WTC11 (cell line): ENCODE data around the gene ZDHHC19. TPM values are rescaled to one million over a fixed set of nuclear protein-coding genes. Genes with fewer than 3 reads are reported as not detected.
A peak's percentile ranks its signal among the peaks of the same experiment; 100 is the strongest.

Source experiments
- ATAC-seq: fragments of 200-7000 bp; cut with Tn5 transposase; 2 replicates; pipeline ENCODE4 v1.10.0; 2021; ENCODE audit warnings: mild to moderate bottlenecking, moderate library complexity
- CTCF ChIA-PET: fragments of 300-600 bp; sonication (Branson Sonifier 250); formaldehyde crosslinking; loops from one replicate; lab custom pipeline; 2021; ENCODE audit warnings: antibody characterized with exemption; lab: Charles Lee
- POLR2A ChIA-PET: fragments of 350-600 bp; sonication (Branson Sonifier 250); formaldehyde crosslinking; loops from one replicate; lab custom pipeline; 2021; ENCODE audit warnings: antibody characterized with exemption; lab: Charles Lee
- DNase-seq: peaks from one replicate; pipeline ENCODE4 v3.0.0; 2021; ENCODE audit warnings: low spot score
- H3K27ac Mint-ChIP-seq: 2 replicates; pipeline ENCODE4 v1.8.0; 2021; ENCODE audit warnings: mixed read lengths
- H3K27me3 Mint-ChIP-seq: 2 replicates; pipeline ENCODE4 v1.8.0; 2021; ENCODE audit warnings: low read depth, mild to moderate bottlenecking, moderate library complexity, mixed read lengths
- H3K36me3 Mint-ChIP-seq: 2 replicates; pipeline ENCODE4 v1.8.0; 2021; ENCODE audit warnings: mixed read lengths
- H3K4me1 Mint-ChIP-seq: 2 replicates; pipeline ENCODE4 v1.8.0; 2022; ENCODE audit warnings: mixed read lengths
- H3K4me3 Mint-ChIP-seq: 2 replicates; pipeline ENCODE4 v1.8.0; 2021; ENCODE audit warnings: mild to moderate bottlenecking, moderate library complexity, mixed read lengths
- H3K9me3 Mint-ChIP-seq: 2 replicates; pipeline ENCODE4 v1.8.0; 2021; ENCODE audit warnings: mixed read lengths
- ELF4 ChIP-seq: sonication (generic); formaldehyde crosslinking; IDR thresholded peaks from 2 replicates; pipeline ENCODE4 v1.8.1; 2022; ENCODE audit warnings: low read depth, mild to moderate bottlenecking, moderate library complexity, missing genetic modification reagents
- MXD4 ChIP-seq: fragments of 250-450 bp; sonication (Bioruptor Pico); IDR thresholded peaks from 2 replicates; pipeline ENCODE4 v1.8.0; 2021; ENCODE audit warnings: mild to moderate bottlenecking, moderate library complexity, borderline replicate concordance
- PRRX2 ChIP-seq: fragments of 250-450 bp; sonication (Bioruptor Pico); IDR thresholded peaks from 2 replicates; pipeline ENCODE4 v1.8.0; 2021; ENCODE audit warnings: mild to moderate bottlenecking
- SMAD4 ChIP-seq: sonication (generic); formaldehyde crosslinking; IDR thresholded peaks from 2 replicates; pipeline ENCODE4 v1.8.0; 2022; ENCODE audit warnings: mild to moderate bottlenecking, missing genetic modification reagents
- SP1 ChIP-seq: sonication (generic); formaldehyde crosslinking; conservative IDR thresholded peaks from 2 replicates; pipeline ENCODE4 v1.8.1; 2022; ENCODE audit warnings: missing genetic modification reagents
- ZNF317 ChIP-seq: sonication (generic); formaldehyde crosslinking; IDR thresholded peaks from 2 replicates; pipeline ENCODE4 v1.8.1; 2023; ENCODE audit warnings: low read depth, mild to moderate bottlenecking, moderate library complexity, missing genetic modification reagents, borderline replicate concordance
- ZNF423 ChIP-seq: fragments of 250-450 bp; sonication (Bioruptor Pico); IDR thresholded peaks from 2 replicates; pipeline ENCODE4 v2.1.2; 2022; ENCODE audit warnings: mild to moderate bottlenecking, moderate library complexity
- total RNA-seq: library from RNA; stranded (reverse); gene quantifications from 3 replicates; pipeline ENCODE4 v1.2.3, GENCODE V29; 2021
- TF ChIP-seq, protein P1 (sequence below): fragments of 250-450 bp; sonication (Bioruptor Pico); IDR thresholded peaks from 2 replicates; pipeline ENCODE4 v1.8.0; 2021; ENCODE audit warnings: mild to moderate bottlenecking
- TF ChIP-seq, protein P2 (sequence below): sonication (generic); formaldehyde crosslinking; IDR thresholded peaks from 2 replicates; pipeline ENCODE4 v1.8.0; 2023; ENCODE audit warnings: missing genetic modification reagents, mild to moderate bottlenecking, borderline replicate concordance
- TF ChIP-seq, protein P3 (sequence below): fragments of 250-450 bp; sonication (Bioruptor Pico); IDR thresholded peaks from 2 replicates; pipeline ENCODE4 v1.9.0; 2021; ENCODE audit warnings: mild to moderate bottlenecking
- TF ChIP-seq, protein P4 (sequence below): sonication (generic); formaldehyde crosslinking; IDR thresholded peaks from 2 replicates; pipeline ENCODE4 v1.8.1; 2022; ENCODE audit warnings: mild to moderate bottlenecking, missing genetic modification reagents, moderate library complexity, borderline replicate concordance

ZDHHC19 gene
- total RNA-seq, 1 experiment from 2014 or later: 4.4 TPM

GRCh38 chr3:196216089-196216564, 4.9 kb upstream of the ZDHHC19 start, which contains the start of gene SLC51A:
SLC51A (plus strand) TSS chr3:196216534; CDS start chr3:196216713, 179 bp downstream.
- Mint-ChIP-seq H3K4me3 (peak within 1 kb of the TSS; percentile 70), H3K27ac (no peak within 1 kb of the TSS), H3K36me3 (no peaks in the 10 kb centered on the region), H3K27me3 (no peaks in the 10 kb centered on the region), H3K9me3 (no peaks in the 10 kb centered on the region), H3K4me1 (peaks cover 36% of the 10 kb centered on the region)
- ATAC-seq (peak; percentile 84), DNase-seq (peak; percentile 64)
- CTCF ChIA-PET: interaction anchor here (0.8 to 1.6 kb wide), 3 partner anchors 37 to 307 kb away, joined by 3 to 4 read pairs (median 3); no protein-coding TSS in a partner anchor
- TF ChIP-seq PRRX2 (no peak), SP1 (CRISPR knock-in tag) (0 out of 2 replicates have a peak, but pooled peaks have one; percentile 24)
- POLR2A ChIA-PET: no interaction called here

DNA sequence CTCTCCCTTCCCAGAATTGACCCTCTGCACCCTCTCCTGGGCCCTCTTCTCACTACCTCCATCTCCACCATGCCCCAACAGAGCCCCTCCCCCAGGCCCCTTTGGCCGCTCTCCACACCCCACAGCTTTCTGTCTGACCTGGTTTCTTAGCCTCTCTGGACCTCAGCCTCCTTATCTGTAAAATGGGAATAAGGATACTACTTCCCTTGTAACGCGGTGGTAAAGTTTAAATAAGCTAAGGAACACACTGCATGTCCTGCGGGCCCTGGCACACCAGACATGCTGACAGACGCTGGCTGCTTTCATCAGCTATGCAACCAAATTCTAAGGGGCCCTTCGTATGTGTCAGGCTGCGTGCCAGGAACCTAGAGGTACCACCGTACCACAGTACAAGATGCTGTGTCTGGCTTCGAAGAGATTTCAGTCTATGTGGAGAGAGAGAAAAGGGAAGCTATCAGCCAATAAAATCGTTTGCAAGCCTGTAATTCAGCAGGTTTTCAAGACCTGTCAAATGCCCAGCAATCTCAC, 4.4 kb upstream of the ZDHHC19 start:
- no peak for DNase-seq
- H3K4me1 Mint-ChIP-seq: peaks cover 39% of the 10 kb centered on the region
- ATAC-seq: no peak
- no peak overlapping the region for H3K27ac Mint-ChIP-seq
- H3K36me3 Mint-ChIP-seq: no peaks in the 10 kb centered on the region
- ChIA-PET POLR2A (no interaction called here), CTCF (interaction anchor here (0.8 to 1.6 kb wide), 2 partner anchors 12 to 307 kb away, joined by 3 to 4 read pairs; no protein-coding TSS in a partner anchor)
- H3K27me3 Mint-ChIP-seq: no peaks in the 10 kb centered on the region
- TF ChIP-seq, protein P1, sequence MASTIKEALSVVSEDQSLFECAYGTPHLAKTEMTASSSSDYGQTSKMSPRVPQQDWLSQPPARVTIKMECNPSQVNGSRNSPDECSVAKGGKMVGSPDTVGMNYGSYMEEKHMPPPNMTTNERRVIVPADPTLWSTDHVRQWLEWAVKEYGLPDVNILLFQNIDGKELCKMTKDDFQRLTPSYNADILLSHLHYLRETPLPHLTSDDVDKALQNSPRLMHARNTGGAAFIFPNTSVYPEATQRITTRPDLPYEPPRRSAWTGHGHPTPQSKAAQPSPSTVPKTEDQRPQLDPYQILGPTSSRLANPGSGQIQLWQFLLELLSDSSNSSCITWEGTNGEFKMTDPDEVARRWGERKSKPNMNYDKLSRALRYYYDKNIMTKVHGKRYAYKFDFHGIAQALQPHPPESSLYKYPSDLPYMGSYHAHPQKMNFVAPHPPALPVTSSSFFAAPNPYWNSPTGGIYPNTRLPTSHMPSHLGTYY (CRISPR knock-in tag): no peak
- TF ChIP-seq ELF4 (CRISPR knock-in tag): no peak
- TF ChIP-seq, protein P2, sequence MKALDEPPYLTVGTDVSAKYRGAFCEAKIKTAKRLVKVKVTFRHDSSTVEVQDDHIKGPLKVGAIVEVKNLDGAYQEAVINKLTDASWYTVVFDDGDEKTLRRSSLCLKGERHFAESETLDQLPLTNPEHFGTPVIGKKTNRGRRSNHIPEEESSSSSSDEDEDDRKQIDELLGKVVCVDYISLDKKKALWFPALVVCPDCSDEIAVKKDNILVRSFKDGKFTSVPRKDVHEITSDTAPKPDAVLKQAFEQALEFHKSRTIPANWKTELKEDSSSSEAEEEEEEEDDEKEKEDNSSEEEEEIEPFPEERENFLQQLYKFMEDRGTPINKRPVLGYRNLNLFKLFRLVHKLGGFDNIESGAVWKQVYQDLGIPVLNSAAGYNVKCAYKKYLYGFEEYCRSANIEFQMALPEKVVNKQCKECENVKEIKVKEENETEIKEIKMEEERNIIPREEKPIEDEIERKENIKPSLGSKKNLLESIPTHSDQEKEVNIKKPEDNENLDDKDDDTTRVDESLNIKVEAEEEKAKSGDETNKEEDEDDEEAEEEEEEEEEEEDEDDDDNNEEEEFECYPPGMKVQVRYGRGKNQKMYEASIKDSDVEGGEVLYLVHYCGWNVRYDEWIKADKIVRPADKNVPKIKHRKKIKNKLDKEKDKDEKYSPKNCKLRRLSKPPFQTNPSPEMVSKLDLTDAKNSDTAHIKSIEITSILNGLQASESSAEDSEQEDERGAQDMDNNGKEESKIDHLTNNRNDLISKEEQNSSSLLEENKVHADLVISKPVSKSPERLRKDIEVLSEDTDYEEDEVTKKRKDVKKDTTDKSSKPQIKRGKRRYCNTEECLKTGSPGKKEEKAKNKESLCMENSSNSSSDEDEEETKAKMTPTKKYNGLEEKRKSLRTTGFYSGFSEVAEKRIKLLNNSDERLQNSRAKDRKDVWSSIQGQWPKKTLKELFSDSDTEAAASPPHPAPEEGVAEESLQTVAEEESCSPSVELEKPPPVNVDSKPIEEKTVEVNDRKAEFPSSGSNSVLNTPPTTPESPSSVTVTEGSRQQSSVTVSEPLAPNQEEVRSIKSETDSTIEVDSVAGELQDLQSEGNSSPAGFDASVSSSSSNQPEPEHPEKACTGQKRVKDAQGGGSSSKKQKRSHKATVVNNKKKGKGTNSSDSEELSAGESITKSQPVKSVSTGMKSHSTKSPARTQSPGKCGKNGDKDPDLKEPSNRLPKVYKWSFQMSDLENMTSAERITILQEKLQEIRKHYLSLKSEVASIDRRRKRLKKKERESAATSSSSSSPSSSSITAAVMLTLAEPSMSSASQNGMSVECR (CRISPR knock-in tag): no peak
- TF ChIP-seq, protein P3, sequence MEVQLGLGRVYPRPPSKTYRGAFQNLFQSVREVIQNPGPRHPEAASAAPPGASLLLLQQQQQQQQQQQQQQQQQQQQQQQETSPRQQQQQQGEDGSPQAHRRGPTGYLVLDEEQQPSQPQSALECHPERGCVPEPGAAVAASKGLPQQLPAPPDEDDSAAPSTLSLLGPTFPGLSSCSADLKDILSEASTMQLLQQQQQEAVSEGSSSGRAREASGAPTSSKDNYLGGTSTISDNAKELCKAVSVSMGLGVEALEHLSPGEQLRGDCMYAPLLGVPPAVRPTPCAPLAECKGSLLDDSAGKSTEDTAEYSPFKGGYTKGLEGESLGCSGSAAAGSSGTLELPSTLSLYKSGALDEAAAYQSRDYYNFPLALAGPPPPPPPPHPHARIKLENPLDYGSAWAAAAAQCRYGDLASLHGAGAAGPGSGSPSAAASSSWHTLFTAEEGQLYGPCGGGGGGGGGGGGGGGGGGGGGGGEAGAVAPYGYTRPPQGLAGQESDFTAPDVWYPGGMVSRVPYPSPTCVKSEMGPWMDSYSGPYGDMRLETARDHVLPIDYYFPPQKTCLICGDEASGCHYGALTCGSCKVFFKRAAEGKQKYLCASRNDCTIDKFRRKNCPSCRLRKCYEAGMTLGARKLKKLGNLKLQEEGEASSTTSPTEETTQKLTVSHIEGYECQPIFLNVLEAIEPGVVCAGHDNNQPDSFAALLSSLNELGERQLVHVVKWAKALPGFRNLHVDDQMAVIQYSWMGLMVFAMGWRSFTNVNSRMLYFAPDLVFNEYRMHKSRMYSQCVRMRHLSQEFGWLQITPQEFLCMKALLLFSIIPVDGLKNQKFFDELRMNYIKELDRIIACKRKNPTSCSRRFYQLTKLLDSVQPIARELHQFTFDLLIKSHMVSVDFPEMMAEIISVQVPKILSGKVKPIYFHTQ (CRISPR knock-in tag): no peak
- TF ChIP-seq MXD4 (CRISPR knock-in tag): no peak
- TF ChIP-seq ZNF423: no peak
- TF ChIP-seq, protein P4, sequence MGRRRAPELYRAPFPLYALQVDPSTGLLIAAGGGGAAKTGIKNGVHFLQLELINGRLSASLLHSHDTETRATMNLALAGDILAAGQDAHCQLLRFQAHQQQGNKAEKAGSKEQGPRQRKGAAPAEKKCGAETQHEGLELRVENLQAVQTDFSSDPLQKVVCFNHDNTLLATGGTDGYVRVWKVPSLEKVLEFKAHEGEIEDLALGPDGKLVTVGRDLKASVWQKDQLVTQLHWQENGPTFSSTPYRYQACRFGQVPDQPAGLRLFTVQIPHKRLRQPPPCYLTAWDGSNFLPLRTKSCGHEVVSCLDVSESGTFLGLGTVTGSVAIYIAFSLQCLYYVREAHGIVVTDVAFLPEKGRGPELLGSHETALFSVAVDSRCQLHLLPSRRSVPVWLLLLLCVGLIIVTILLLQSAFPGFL (CRISPR knock-in tag): no peak
- TF ChIP-seq ZNF317 (CRISPR knock-in tag): no peak
- no peak for TF ChIP-seq SMAD4
- no peaks in the 10 kb centered on the region for H3K9me3 Mint-ChIP-seq
- no peak overlapping the region for H3K4me3 Mint-ChIP-seq
